HG03175 (cell line): ENCODE results near the gene NACC2.

Experiments used
- ATAC-seq: cut with Tn5 transposase; IDR thresholded peaks from one replicate; pipeline ENCODE4 v1.9.1; 2021; ENCODE audit warnings: mild to moderate bottlenecking, moderate library complexity; ENCODE audit not compliant: unreplicated experiment

The NACC2 gene

GRCh38 chr9:136059321-136059791, 35.7 kb downstream of the NACC2 start:
- ATAC-seq: no peak

GRCh38 chr9:136058801-136059302, 36.2 kb downstream of the NACC2 start:
- ATAC-seq: no peak

GRCh38 chr9:136058084-136058483, 37.0 kb downstream of the NACC2 start:
- no peak for ATAC-seq

- no peak for ATAC-seq
These were observed 37.6 kb downstream of the NACC2 start for GRCh38 chr9:136057236-136058081.

DNA sequence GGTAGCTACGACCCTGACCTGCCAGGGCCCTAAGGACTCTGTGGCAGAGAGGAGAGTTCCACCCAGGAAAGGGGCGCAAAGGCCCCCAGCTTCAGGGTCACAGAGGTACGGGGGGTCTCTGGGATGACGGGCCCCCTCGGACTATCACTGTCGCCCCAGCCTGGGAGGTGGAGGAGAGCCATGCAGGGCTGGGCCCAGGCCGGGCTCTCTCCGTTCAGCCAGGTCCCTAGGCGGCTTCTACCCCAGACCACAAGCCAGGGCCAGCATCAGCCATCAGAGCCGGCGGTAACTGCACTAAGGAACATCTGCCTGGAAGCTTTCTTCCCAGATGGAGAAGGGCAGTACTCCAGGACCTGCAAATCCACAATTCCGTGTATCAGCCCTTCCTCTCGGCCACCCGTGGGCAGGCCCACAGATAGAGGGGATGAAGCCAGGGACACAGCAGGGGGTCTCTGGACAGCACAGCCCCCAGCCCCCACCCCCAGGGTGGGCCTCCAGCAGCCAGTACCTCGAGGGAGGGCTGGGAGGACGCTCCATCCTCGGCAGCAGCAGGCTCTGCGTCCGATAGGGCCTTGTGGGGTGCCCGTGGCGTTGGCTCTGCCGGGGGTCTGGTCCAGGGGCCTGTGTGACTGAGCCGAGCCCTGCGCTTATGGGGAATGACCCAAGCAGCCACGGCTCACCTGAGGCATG, 38.4 kb downstream of the NACC2 start:
- no peak for ATAC-seq

- no peak for ATAC-seq
These were observed 39.2 kb downstream of the NACC2 start for GRCh38 chr9:136055715-136056545.

- ATAC-seq: no peak
These were observed 40.0 kb downstream of the NACC2 start for GRCh38 chr9:136054798-136055714.

GRCh38 chr9:136054146-136054545, 40.9 kb downstream of the NACC2 start:
- ATAC-seq: no peak

GRCh38 chr9:136053757-136054142, 41.3 kb downstream of the NACC2 start:
- ATAC-seq: no peak

- ATAC-seq: no peak
These were observed 41.9 kb downstream of the NACC2 start for GRCh38 chr9:136052991-136053756.

- ATAC-seq: no peak
These were observed 42.6 kb downstream of the NACC2 start for GRCh38 chr9:136052472-136052880.

GRCh38 chr9:136051837-136052471, 43.1 kb downstream of the NACC2 start:
- no peak for ATAC-seq

DNA sequence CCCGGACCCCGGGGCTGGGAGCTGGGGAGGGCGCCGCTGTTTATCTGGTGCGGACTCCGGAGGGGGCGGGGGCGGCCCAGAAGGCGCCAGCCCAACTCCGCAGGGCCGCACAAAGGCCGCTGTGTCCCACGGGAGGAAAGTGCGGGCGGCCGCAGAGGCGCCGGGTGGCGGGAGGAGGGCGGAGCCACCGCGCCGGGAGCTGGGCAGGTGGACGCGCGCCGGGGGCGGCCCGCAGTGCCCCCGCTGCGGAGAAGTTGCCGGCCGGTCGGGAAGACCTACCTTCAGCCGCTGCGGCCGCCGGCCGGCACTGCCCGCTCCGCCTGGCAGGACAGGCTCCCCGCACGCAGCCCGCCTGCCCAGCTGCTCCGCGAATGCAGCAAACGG, 43.6 kb downstream of the NACC2 start:
- ATAC-seq: no peak

GRCh38 chr9:136050701-136051452, 44.2 kb downstream of the NACC2 start:
- ATAC-seq: no peak

DNA sequence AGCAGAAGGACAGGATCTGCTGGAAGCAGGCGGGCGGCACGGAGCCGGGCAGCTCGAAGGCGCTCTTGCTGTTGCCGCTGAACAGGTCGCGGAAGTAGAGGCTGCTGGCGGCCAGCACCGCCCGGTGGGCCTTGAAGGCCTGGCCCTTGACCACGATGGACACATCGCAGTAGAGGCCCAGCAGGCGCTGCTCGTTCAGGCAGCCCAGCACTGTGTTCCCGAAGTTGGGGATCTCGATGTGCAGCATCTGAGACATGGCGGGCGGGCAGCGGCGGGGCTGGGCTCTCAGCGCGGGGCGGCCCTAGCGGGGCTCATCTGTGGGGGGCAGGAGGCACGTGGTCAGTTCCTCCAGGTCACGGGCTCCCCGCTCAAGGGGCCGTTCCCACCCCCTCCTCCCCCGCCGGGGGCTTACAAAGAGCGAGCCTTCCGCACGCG, 44.8 kb downstream of the NACC2 start:
- no peak for ATAC-seq

GRCh38 chr9:136049491-136050265, 45.4 kb downstream of the NACC2 start:
- no peak for ATAC-seq
